ENCODE data around the gene TCF7L2. TPM values are rescaled to one million over a fixed set of nuclear protein-coding genes. Genes with fewer than 3 reads are reported as not detected.

The TCF7L2 gene
- total and polyA plus RNA-seq, 8 donors: 6.7 to 179 (median 61.7) TPM

DNA sequence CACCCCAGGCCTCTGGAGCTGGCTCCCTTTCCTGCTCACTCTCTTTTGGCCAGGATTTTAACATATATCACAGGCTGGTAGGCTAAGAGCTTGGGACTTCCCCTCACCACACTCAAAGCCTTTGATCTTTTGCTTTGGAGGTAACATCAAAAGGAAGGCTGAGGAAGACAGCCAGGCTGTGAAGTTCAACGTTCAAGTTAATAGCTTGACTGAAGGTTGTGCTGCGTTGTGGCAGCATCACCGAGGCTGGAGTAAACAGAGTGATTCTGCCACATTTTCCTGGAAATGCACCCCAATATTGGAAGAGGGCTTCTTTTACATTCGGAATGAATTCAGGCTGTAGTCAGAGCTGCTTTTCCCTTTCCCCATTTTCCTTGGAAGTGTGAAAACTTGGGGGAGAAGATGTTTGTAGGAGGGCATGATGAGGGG is 57.3 kb downstream of the TCF7L2 start:
- no peaks in the 10 kb centered on the region for H3K9me3 ChIP-seq
- H3K36me3 ChIP-seq: no peaks in the 10 kb centered on the region
- H3K4me3 ChIP-seq: no peak overlapping the region
- peaks cover 28 to 71% (median 51%) of the 10 kb centered on the region in 4 donors for H3K4me1 ChIP-seq
- peak in 1 of 2 donors; percentile 59 for DNase-seq
- peak overlapping the region in 1 of 5 donors; percentile 25 for H3K27ac ChIP-seq
- intact Hi-C loops (cut with DNase I; ENCODE audit: low total_unique reads): no loop called here
- 25 to 50% (median 33%) methylated on average over 4 of the region's 4 CpGs for WGBS, 5 donors
- no peaks in the 10 kb centered on the region for H3K27me3 ChIP-seq
- no peak for TF ChIP-seq CTCF (IDR thresholded peaks at IDR 0.05)
- TF ChIP-seq EP300 (IDR thresholded peaks at IDR 0.05): no peak
- no peak for TF ChIP-seq POLR2AphosphoS5 (IDR thresholded peaks at IDR 0.05)
- TF ChIP-seq POLR2A (IDR thresholded peaks at IDR 0.05): no peak

DNA sequence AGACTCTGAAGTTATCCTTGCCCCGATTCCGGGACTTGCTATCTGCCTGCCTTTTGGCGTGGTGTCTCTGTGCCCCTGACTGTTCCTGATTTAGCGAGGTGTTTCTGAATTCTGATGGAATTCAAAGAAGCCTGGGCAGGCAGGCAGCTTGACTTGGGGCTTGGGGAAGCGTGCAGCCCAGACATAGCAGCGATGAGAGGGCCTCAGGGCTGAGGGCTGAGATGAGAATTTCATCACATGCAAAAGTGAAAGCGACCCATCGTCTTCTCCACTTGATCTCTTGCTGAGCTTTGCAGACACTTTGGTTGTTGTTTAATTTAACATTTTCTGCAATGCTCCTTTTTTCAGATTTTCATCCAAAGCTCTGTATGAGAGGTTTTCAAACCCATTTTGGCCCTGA is 57.8 kb downstream of the TCF7L2 start:
- no peak overlapping the region for H3K4me3 ChIP-seq
- H3K27me3 ChIP-seq: no peaks in the 10 kb centered on the region
- peaks cover 28 to 66% (median 49%) of the 10 kb centered on the region in 4 donors for H3K4me1 ChIP-seq
- no peaks in the 10 kb centered on the region for H3K36me3 ChIP-seq
- TF ChIP-seq POLR2AphosphoS5 (IDR thresholded peaks at IDR 0.05) (no peak), POLR2A (IDR thresholded peaks at IDR 0.05) (no peak), CTCF (IDR thresholded peaks at IDR 0.05) (no peak), EP300 (IDR thresholded peaks at IDR 0.05) (no peak)
- intact Hi-C loops (cut with DNase I; ENCODE audit: low total_unique reads): no loop called here
- 56 to 64% (median 61%) methylated on average over 8 of the region's 8 CpGs for WGBS, 5 donors
- H3K9me3 ChIP-seq: no peaks in the 10 kb centered on the region
- no peak overlapping the region for H3K27ac ChIP-seq
- DNase-seq: no peak

- WGBS, 5 donors: 88 to 95% (median 90%) methylated on average over 12 of the region's 12 CpGs
Measured at GRCh38 chr10:113011592-113012374, 61.7 kb downstream of the TCF7L2 start.

DNA sequence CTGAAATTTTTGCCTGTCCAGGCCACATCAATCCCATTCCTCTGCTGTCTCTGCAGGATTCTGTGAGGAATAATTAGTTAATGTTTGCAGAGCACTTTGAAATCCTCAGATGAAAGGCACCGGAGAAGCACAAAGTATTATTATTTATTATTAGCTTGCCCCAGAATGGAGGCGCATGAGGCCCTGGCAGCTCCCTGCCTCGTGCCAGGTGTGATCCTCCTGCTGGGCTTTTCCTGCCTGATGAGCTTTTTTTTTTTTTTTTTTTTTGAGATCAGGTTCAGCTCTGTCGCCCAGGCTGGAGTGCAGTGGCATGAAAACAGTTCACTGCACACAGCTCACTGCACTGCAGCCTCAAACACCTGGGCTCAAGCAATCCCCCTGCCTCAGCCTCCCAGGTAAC is 65.2 kb downstream of the TCF7L2 start:
- DNase-seq: no peak
- no peaks in the 10 kb centered on the region for H3K36me3 ChIP-seq
- no peak overlapping the region for H3K27ac ChIP-seq
- H3K27me3 ChIP-seq: no peaks in the 10 kb centered on the region
- no peak for TF ChIP-seq POLR2A (IDR thresholded peaks at IDR 0.05)
- TF ChIP-seq EP300 (IDR thresholded peaks at IDR 0.05): no peak
- no peak for TF ChIP-seq CTCF (IDR thresholded peaks at IDR 0.05)
- no peak for TF ChIP-seq POLR2AphosphoS5 (IDR thresholded peaks at IDR 0.05)
- WGBS, 5 donors: 53 to 81% (median 67%) methylated on average over 4 of the region's 4 CpGs
- intact Hi-C loops (cut with DNase I; ENCODE audit: low total_unique reads): no loop called here
- peaks cover 29 to 61% (median 47%) of the 10 kb centered on the region in 4 donors for H3K4me1 ChIP-seq
- H3K4me3 ChIP-seq: no peak overlapping the region
- H3K9me3 ChIP-seq: no peaks in the 10 kb centered on the region

More at GRCh38 chr10:113011592-113012374, 61.7 kb downstream of the TCF7L2 start:
- intact Hi-C loops (cut with DNase I; ENCODE audit: low total_unique reads): no loop called here
- H3K27me3 ChIP-seq: no peaks in the 10 kb centered on the region
- H3K4me3 ChIP-seq: no peak overlapping the region
- no peaks in the 10 kb centered on the region for H3K36me3 ChIP-seq
- H3K27ac ChIP-seq: no peak overlapping the region
- no peak for DNase-seq
- peaks cover 10 to 42% (median 29%) of the 10 kb centered on the region in 4 donors for H3K4me1 ChIP-seq
- TF ChIP-seq POLR2AphosphoS5 (IDR thresholded peaks at IDR 0.05): no peak
- no peak for TF ChIP-seq EP300 (IDR thresholded peaks at IDR 0.05)
- no peak for TF ChIP-seq CTCF (IDR thresholded peaks at IDR 0.05)
- TF ChIP-seq POLR2A (IDR thresholded peaks at IDR 0.05): no peak
- H3K9me3 ChIP-seq: no peaks in the 10 kb centered on the region

Measured in stomach (tissue), 9 donors.